Retinal pigment epithelial cell (primary cell): ENCODE data around the gene G2E3.
A peak's percentile ranks its signal among the peaks of the same experiment; 100 is the strongest.

Experiments used
- DNase-seq: peaks from one replicate; pipeline ENCODE4 v3.0.0-alpha.2; 2010; ENCODE audit warnings: low read depth
- H3K4me3 ChIP-seq: 2 replicates; pipeline ENCODE4 v1.5.1; 2011; ENCODE audit warnings: mild to moderate bottlenecking, low read length, control low read depth, moderate library complexity
- CTCF ChIP-seq: conservative IDR thresholded peaks from 2 replicates; pipeline ENCODE4 v1.5.1; 2011; ENCODE audit warnings: low read depth, low read length, control low read depth, inconsistent platforms

The G2E3 gene

GRCh38 chr14:30656190-30656632, 97.3 kb downstream of the G2E3 start:
- no peak overlapping the region for H3K4me3 ChIP-seq
- peak; percentile 84 for TF ChIP-seq CTCF
- DNase-seq, result no peak

GRCh38 chr14:30657050-30657449, 98.1 kb downstream of the G2E3 start:
- no peak overlapping the region for H3K4me3 ChIP-seq
- DNase-seq, result no peak
- no peak for TF ChIP-seq CTCF

- H3K4me3 ChIP-seq, result no peak overlapping the region
- no peak for DNase-seq
- peak; percentile 23 for TF ChIP-seq CTCF
These were observed 98.7 kb downstream of the G2E3 start for GRCh38 chr14:30657606-30658163.

GRCh38 chr14:30658645-30659044, 99.7 kb downstream of the G2E3 start:
- TF ChIP-seq CTCF, result no peak
- no peak for DNase-seq
- H3K4me3 ChIP-seq, result no peak overlapping the region

- no peak for TF ChIP-seq CTCF
- DNase-seq, result no peak
- no peak overlapping the region for H3K4me3 ChIP-seq
These were observed 110.6 kb downstream of the G2E3 start for GRCh38 chr14:30669594-30669993.
